Activated CD8-positive, alpha-beta memory T cell treated with anti-CD3 and anti-CD28 coated beads, Interleukin-2, amount 10 ng/mL, durations not matched to agents 7 days and 5 days (primary cell): ENCODE data around the gene ATF6. TPM values are rescaled to one million over a fixed set of nuclear protein-coding genes. Genes with fewer than 3 reads are reported as not detected.

ENCODE experiments used
- ATAC-seq: fragments of 150-1000 bp; cut with Tn5 transposase; one replicate; pipeline ENCODE4 v1.10.0; 2021; ENCODE audit warnings: moderate library complexity
- CTCF ChIA-PET: fragments of 350-600 bp; sonication (Branson Sonifier 250); formaldehyde crosslinking; loops from one replicate; lab custom pipeline; 2021; ENCODE audit warnings: antibody characterized with exemption; lab: Charles Lee
- DNase-seq: peaks from one replicate; pipeline ENCODE4 v3.0.0-alpha.2; 2020
- H3K27ac Mint-ChIP-seq: one replicate; pipeline ENCODE4 v1.8.0; 2021; ENCODE audit warnings: mild to moderate bottlenecking, mixed read lengths
- H3K27me3 Mint-ChIP-seq: one replicate; pipeline ENCODE4 v1.8.0; 2021; ENCODE audit warnings: mixed read lengths
- H3K36me3 Mint-ChIP-seq: one replicate; pipeline ENCODE4 v1.8.0; 2021; ENCODE audit warnings: mild to moderate bottlenecking, mixed read lengths
- H3K4me1 Mint-ChIP-seq: one replicate; pipeline ENCODE4 v1.8.0; 2021; ENCODE audit warnings: mixed read lengths
- H3K4me3 Mint-ChIP-seq: one replicate; pipeline ENCODE4 v1.8.0; 2021; ENCODE audit warnings: mild to moderate bottlenecking, moderate library complexity, mixed read lengths
- H3K9me3 Mint-ChIP-seq: one replicate; pipeline ENCODE4 v1.8.0; 2022; ENCODE audit warnings: low read depth, mixed read lengths
- total RNA-seq, 2 experiments: library from RNA; stranded (reverse); gene quantifications; one replicate each; pipeline ENCODE4 v1.2.3, GENCODE V29; 2021

ATF6 gene
- total RNA-seq, 2 experiments from 2014 or later: 16.8 to 21.3 TPM

GRCh38 chr1:161834967-161835550 is 68.9 kb downstream of the ATF6 start:
- ATAC-seq (no peak), DNase-seq (no peak)
- H3K4me3 Mint-ChIP-seq: no peak overlapping the region
- no peaks in the 10 kb centered on the region for H3K27me3 Mint-ChIP-seq
- H3K4me1 Mint-ChIP-seq: no peaks in the 10 kb centered on the region
- H3K9me3 Mint-ChIP-seq: no peaks in the 10 kb centered on the region
- no peak overlapping the region for H3K27ac Mint-ChIP-seq
- CTCF ChIA-PET: no interaction called here
- H3K36me3 Mint-ChIP-seq: peaks cover 31% of the 10 kb centered on the region

GRCh38 chr1:161836018-161836417 is 69.9 kb downstream of the ATF6 start:
- DNase-seq (no peak), ATAC-seq (no peak)
- Mint-ChIP-seq H3K27ac (no peak overlapping the region), H3K9me3 (no peaks in the 10 kb centered on the region), H3K27me3 (no peaks in the 10 kb centered on the region), H3K4me3 (no peak overlapping the region), H3K4me1 (no peaks in the 10 kb centered on the region), H3K36me3 (peaks cover 36% of the 10 kb centered on the region)
- CTCF ChIA-PET: no interaction called here

- Mint-ChIP-seq H3K4me3 (no peak overlapping the region), H3K9me3 (no peaks in the 10 kb centered on the region), H3K27me3 (no peaks in the 10 kb centered on the region), H3K4me1 (peaks cover 4% of the 10 kb centered on the region), H3K27ac (no peak overlapping the region), H3K36me3 (peaks cover 42% of the 10 kb centered on the region)
- CTCF ChIA-PET: no interaction called here
- DNase-seq: no peak
- no peak for ATAC-seq
Observed at GRCh38 chr1:161838362-161838761, 72.2 kb downstream of the ATF6 start.

GRCh38 chr1:161838885-161839284 is 72.8 kb downstream of the ATF6 start:
- H3K27me3 Mint-ChIP-seq: no peaks in the 10 kb centered on the region
- H3K27ac Mint-ChIP-seq: no peak overlapping the region
- H3K36me3 Mint-ChIP-seq: peaks cover 43% of the 10 kb centered on the region
- no peak for DNase-seq
- H3K4me1 Mint-ChIP-seq: peaks cover 4% of the 10 kb centered on the region
- H3K4me3 Mint-ChIP-seq: no peak overlapping the region
- CTCF ChIA-PET: no interaction called here
- no peak for ATAC-seq
- H3K9me3 Mint-ChIP-seq: no peaks in the 10 kb centered on the region

- no peak for DNase-seq
- Mint-ChIP-seq H3K27me3 (no peaks in the 10 kb centered on the region), H3K4me1 (peaks cover 4% of the 10 kb centered on the region), H3K4me3 (no peak overlapping the region), H3K9me3 (no peaks in the 10 kb centered on the region), H3K27ac (no peak overlapping the region), H3K36me3 (peaks cover 45% of the 10 kb centered on the region)
- CTCF ChIA-PET: no interaction called here
- no peak for ATAC-seq
Observed at GRCh38 chr1:161839591-161839990, 73.5 kb downstream of the ATF6 start.

GRCh38 chr1:161840363-161840762 is 74.2 kb downstream of the ATF6 start:
- Mint-ChIP-seq H3K27ac (no peak overlapping the region), H3K4me1 (peaks cover 4% of the 10 kb centered on the region), H3K27me3 (no peaks in the 10 kb centered on the region), H3K4me3 (no peak overlapping the region), H3K9me3 (no peaks in the 10 kb centered on the region), H3K36me3 (peaks cover 43% of the 10 kb centered on the region)
- DNase-seq (no peak), ATAC-seq (no peak)
- CTCF ChIA-PET: no interaction called here

- no peaks in the 10 kb centered on the region for H3K9me3 Mint-ChIP-seq
- DNase-seq (no peak), ATAC-seq (no peak)
- H3K36me3 Mint-ChIP-seq: peaks cover 38% of the 10 kb centered on the region
- H3K4me3 Mint-ChIP-seq: no peak overlapping the region
- CTCF ChIA-PET: interaction anchor here (0.9 kb wide), 1 partner anchor 9 kb away, joined by 3 read pairs; no protein-coding TSS in a partner anchor
- no peaks in the 10 kb centered on the region for H3K27me3 Mint-ChIP-seq
- H3K4me1 Mint-ChIP-seq: peaks cover 4% of the 10 kb centered on the region
- no peak overlapping the region for H3K27ac Mint-ChIP-seq
Observed at GRCh38 chr1:161843156-161843555, 77.0 kb downstream of the ATF6 start.

- DNase-seq (no peak), ATAC-seq (no peak)
- H3K27me3 Mint-ChIP-seq: no peaks in the 10 kb centered on the region
- H3K36me3 Mint-ChIP-seq: peaks cover 37% of the 10 kb centered on the region
- H3K9me3 Mint-ChIP-seq: no peaks in the 10 kb centered on the region
- no peak overlapping the region for H3K27ac Mint-ChIP-seq
- no peak overlapping the region for H3K4me3 Mint-ChIP-seq
- CTCF ChIA-PET: no interaction called here
- peaks cover 7% of the 10 kb centered on the region for H3K4me1 Mint-ChIP-seq
Observed at GRCh38 chr1:161844696-161845095, 78.6 kb downstream of the ATF6 start.

GRCh38 chr1:161848676-161849075 is 82.6 kb downstream of the ATF6 start:
- ATAC-seq: no peak
- no peak overlapping the region for H3K27ac Mint-ChIP-seq
- peaks cover 38% of the 10 kb centered on the region for H3K36me3 Mint-ChIP-seq
- CTCF ChIA-PET: no interaction called here
- no peak for DNase-seq
- peaks cover 6% of the 10 kb centered on the region for H3K4me1 Mint-ChIP-seq
- H3K9me3 Mint-ChIP-seq: no peaks in the 10 kb centered on the region
- no peak overlapping the region for H3K4me3 Mint-ChIP-seq
- H3K27me3 Mint-ChIP-seq: no peaks in the 10 kb centered on the region

- no peaks in the 10 kb centered on the region for H3K9me3 Mint-ChIP-seq
- no peak for ATAC-seq
- peaks cover 41% of the 10 kb centered on the region for H3K36me3 Mint-ChIP-seq
- CTCF ChIA-PET: no interaction called here
- peaks cover 6% of the 10 kb centered on the region for H3K4me1 Mint-ChIP-seq
- no peak overlapping the region for H3K27ac Mint-ChIP-seq
- H3K27me3 Mint-ChIP-seq: no peaks in the 10 kb centered on the region
- H3K4me3 Mint-ChIP-seq: no peak overlapping the region
- DNase-seq: no peak
Observed at GRCh38 chr1:161849518-161849917, 83.4 kb downstream of the ATF6 start.

GRCh38 chr1:161855260-161855659 is 89.1 kb downstream of the ATF6 start:
- H3K27ac Mint-ChIP-seq: no peak overlapping the region
- H3K4me3 Mint-ChIP-seq: no peak overlapping the region
- H3K36me3 Mint-ChIP-seq: peaks cover 49% of the 10 kb centered on the region
- CTCF ChIA-PET: interaction anchor here (1.1 kb wide), 1 partner anchor 183 kb away, joined by 3 read pairs; no protein-coding TSS in a partner anchor
- H3K9me3 Mint-ChIP-seq: no peaks in the 10 kb centered on the region
- no peak for ATAC-seq
- no peaks in the 10 kb centered on the region for H3K4me1 Mint-ChIP-seq
- no peak for DNase-seq
- H3K27me3 Mint-ChIP-seq: no peaks in the 10 kb centered on the region

- Mint-ChIP-seq H3K27me3 (no peaks in the 10 kb centered on the region), H3K4me1 (no peaks in the 10 kb centered on the region), H3K36me3 (peaks cover 37% of the 10 kb centered on the region), H3K9me3 (no peaks in the 10 kb centered on the region), H3K27ac (no peak overlapping the region), H3K4me3 (no peak overlapping the region)
- CTCF ChIA-PET: interaction anchor here (2.0 kb wide), 1 partner anchor 13 kb away, joined by 7 read pairs; no protein-coding TSS in a partner anchor
- no peak for ATAC-seq
- no peak for DNase-seq
Observed at GRCh38 chr1:161858271-161858670, 92.2 kb downstream of the ATF6 start.

- Mint-ChIP-seq H3K9me3 (no peaks in the 10 kb centered on the region), H3K4me1 (no peaks in the 10 kb centered on the region), H3K27me3 (no peaks in the 10 kb centered on the region), H3K36me3 (peaks cover 21% of the 10 kb centered on the region), H3K27ac (no peak overlapping the region), H3K4me3 (no peak overlapping the region)
- DNase-seq: no peak
- CTCF ChIA-PET: interaction anchor here (0.9 kb wide), 1 partner anchor 174 kb away, joined by 4 read pairs; no protein-coding TSS in a partner anchor
- ATAC-seq: no peak
Observed at GRCh38 chr1:161863549-161863948, 97.4 kb downstream of the ATF6 start.

- Mint-ChIP-seq H3K4me3 (no peak overlapping the region), H3K36me3 (peaks cover 22% of the 10 kb centered on the region)
- ATAC-seq: no peak
Observed at GRCh38 chr1:161864577-161864976, 98.5 kb downstream of the ATF6 start.

More at GRCh38 chr1:161864577-161864976, 98.5 kb downstream of the ATF6 start:
- H3K27ac Mint-ChIP-seq: no peak overlapping the region
- H3K27me3 Mint-ChIP-seq: no peaks in the 10 kb centered on the region
- DNase-seq: no peak
- H3K9me3 Mint-ChIP-seq: no peaks in the 10 kb centered on the region
- CTCF ChIA-PET: interaction anchor here (0.9 kb wide), 1 partner anchor 173 kb away, joined by 4 read pairs; no protein-coding TSS in a partner anchor
- H3K4me1 Mint-ChIP-seq: no peaks in the 10 kb centered on the region
